Panc1 (cell line): ENCODE data around the gene OR2L3. TPM values are rescaled to one million over a fixed set of nuclear protein-coding genes. Genes with fewer than 3 reads are reported as not detected.

Experiments
- ATAC-seq: fragments of 200-7000 bp; cut with Tn5 transposase; 2 replicates; pipeline ENCODE4 v1.9.1; 2020; ENCODE audit warnings: mild to moderate bottlenecking, moderate library complexity
- BruUV-seq: library from RNA; stranded (reverse); fragments of 400-500 nt; replicated peaks from 2 replicates; lab custom pipeline; 2021; lab: Mats Ljungman, UMichigan
- CTCF ChIA-PET: fragments of 300-600 bp; sonication (Branson Sonifier 250); formaldehyde crosslinking; loops from one replicate; lab custom pipeline; 2022; ENCODE audit warnings: antibody characterized with exemption; lab: Charles Lee
- POLR2A ChIA-PET: fragments of 300-600 bp; sonication (Branson Sonifier 250); formaldehyde crosslinking; loops from one replicate; lab custom pipeline; 2022; ENCODE audit warnings: antibody characterized with exemption; lab: Charles Lee
- DNase-seq: peaks from one replicate; pipeline ENCODE4 v3.0.0-alpha.2; 2010; ENCODE audit warnings: low read depth, low spot score
- H3K27ac ChIP-seq: 2 replicates; pipeline ENCODE4 v1.5.1; 2011; ENCODE audit warnings: mild to moderate bottlenecking, low read length, inconsistent platforms
- H3K27me3 ChIP-seq: fragments of 200-500 bp; sonication (Bioruptor generic); 2 replicates; pipeline ENCODE4 v1.6.0; 2014; ENCODE audit warnings: low read length, inconsistent platforms; ENCODE audit not compliant: control insufficient read depth, insufficient read depth
- H3K36me3 ChIP-seq: fragments of 200-500 bp; sonication (Bioruptor generic); 2 replicates; pipeline ENCODE4 v1.5.1; 2014; ENCODE audit warnings: inconsistent platforms, mild to moderate bottlenecking, low read length, moderate library complexity; ENCODE audit not compliant: control insufficient read depth, insufficient read depth
- H3K4me1 ChIP-seq: 2 replicates; pipeline ENCODE4 v1.5.1; 2011; ENCODE audit warnings: inconsistent platforms, mild to moderate bottlenecking, low read length, moderate library complexity; ENCODE audit not compliant: control insufficient read depth, insufficient read depth
- H3K4me3 ChIP-seq, 2 experiments: 2 replicates each; pipeline ENCODE4 v1.5.1; 2011 to 2012; ENCODE audit warnings: low read depth in 2 of 2, low read length in 2 of 2, mild to moderate bottlenecking in 2 of 2, inconsistent platforms in 1 of 2, moderate library complexity in 1 of 2
- H3K9me3 ChIP-seq: fragments of 200-500 bp; sonication (Bioruptor generic); 2 replicates; pipeline ENCODE4 v1.5.1; 2014; ENCODE audit warnings: low read depth, mild to moderate bottlenecking, inconsistent platforms, low read length, moderate library complexity; ENCODE audit not compliant: control insufficient read depth, insufficient read depth
- CTCF ChIP-seq: fragments of 450-650 bp; IDR thresholded peaks from 2 replicates; pipeline ENCODE4 v1.5.1; 2017; ENCODE audit warnings: mild to moderate bottlenecking
- POLR2AphosphoS5 ChIP-seq: IDR thresholded peaks from 2 replicates; pipeline ENCODE4 v1.6.1; 2012; ENCODE audit warnings: mild to moderate bottlenecking, low read depth, low read length, moderate library complexity
- REST ChIP-seq, 2 experiments: IDR thresholded peaks; 2 replicates each; pipeline ENCODE4 v1.6.1; 2011 to 2012; ENCODE audit warnings: low read depth in 2 of 2, control low read depth in 1 of 2, low read length in 1 of 2, mild to moderate bottlenecking in 1 of 2, moderate library complexity in 1 of 2; ENCODE audit not compliant: insufficient read depth in 1 of 2
- SIN3A ChIP-seq: IDR thresholded peaks from 2 replicates; pipeline ENCODE4 v1.6.1; 2012; ENCODE audit warnings: low read depth, mild to moderate bottlenecking, low read length, moderate library complexity, borderline replicate concordance; ENCODE audit not compliant: insufficient read depth
- TCF7L2 ChIP-seq: IDR thresholded peaks from 2 replicates; pipeline ENCODE4 v1.6.1; 2011; ENCODE audit warnings: mild to moderate bottlenecking, low read depth, low read length, inconsistent platforms
- in situ Hi-C: cut with HindIII; loops from 2 replicates; pipeline ENCODE4 v1.10.0; 2016; ENCODE audit warnings: low sequenced_read_pairs, low pct_unique_long_range_greater_than_20kb
- intact Hi-C: fragments of 100-400 bp; cut with micrococcal nuclease; formaldehyde crosslinking; loops from one replicate; pipeline ENCODE4 v1.10.0; 2022; ENCODE audit not compliant: unreplicated experiment
- total RNA-seq: library from RNA; stranded (reverse); gene quantifications from one replicate; pipeline ENCODE4 v1.2.1, GENCODE V29; 2021; ENCODE audit not compliant: unreplicated experiment

OR2L3 gene
- total RNA-seq, 1 experiment from 2014 or later, result not detected

GRCh38 chr1:248045209-248045608, 1.4 kb upstream of the OR2L3 start:
- intact Hi-C loops (no loop called here), in situ Hi-C loops (no loop called here)
- no peaks in the 10 kb centered on the region for H3K27me3 ChIP-seq
- H3K27ac ChIP-seq, result no peak overlapping the region
- ChIA-PET CTCF (no interaction called here), POLR2A (no interaction called here)
- H3K36me3 ChIP-seq, result no peaks in the 10 kb centered on the region
- DNase-seq (no peak), ATAC-seq (no peak)
- H3K4me1 ChIP-seq, result no peaks in the 10 kb centered on the region
- H3K9me3 ChIP-seq, result no peaks in the 10 kb centered on the region
- BruUV-seq, result no TSS peak
- no peak overlapping the region for H3K4me3 ChIP-seq
- TF ChIP-seq TCF7L2 (no peak), CTCF (no peak), SIN3A (no peak), POLR2AphosphoS5 (no peak), REST (IDR thresholded peaks at IDR 0.05; ENCODE audit: insufficient read depth in 1 of 2, low read depth in 2 of 2, low read length in 1 of 2) (no peak)

- ChIA-PET CTCF (no interaction called here), POLR2A (no interaction called here)
- Histone ChIP-seq H3K27ac (no peak overlapping the region), H3K4me1 (no peaks in the 10 kb centered on the region), H3K4me3 (no peak overlapping the region), H3K36me3 (no peaks in the 10 kb centered on the region), H3K27me3 (no peaks in the 10 kb centered on the region), H3K9me3 (no peaks in the 10 kb centered on the region)
- TF ChIP-seq SIN3A (no peak), POLR2AphosphoS5 (no peak), CTCF (no peak), TCF7L2 (no peak), REST (IDR thresholded peaks at IDR 0.05; ENCODE audit: insufficient read depth in 1 of 2, low read depth in 2 of 2, low read length in 1 of 2) (no peak)
- DNase-seq, result no peak
- intact Hi-C loops (no loop called here), in situ Hi-C loops (no loop called here)
- no TSS peak for BruUV-seq
- ATAC-seq, result no peak
Measured at GRCh38 chr1:248047008-248047407, 372 bp downstream of the OR2L3 start.
